Measurements from ENCODE around the gene YAE1.

- no peak for TF ChIP-seq CTCF (conservative IDR thresholded peaks at IDR 0.05)
- no peak for TF ChIP-seq EZH2 (IDR thresholded peaks at IDR 0.05; ENCODE audit: low read depth)
Observed at GRCh38 chr7:39609113-39609934, 43.1 kb downstream of the YAE1 start.

All from PC-9 (cell line).